ENCODE data around the gene HPN.

The HPN gene

DNA sequence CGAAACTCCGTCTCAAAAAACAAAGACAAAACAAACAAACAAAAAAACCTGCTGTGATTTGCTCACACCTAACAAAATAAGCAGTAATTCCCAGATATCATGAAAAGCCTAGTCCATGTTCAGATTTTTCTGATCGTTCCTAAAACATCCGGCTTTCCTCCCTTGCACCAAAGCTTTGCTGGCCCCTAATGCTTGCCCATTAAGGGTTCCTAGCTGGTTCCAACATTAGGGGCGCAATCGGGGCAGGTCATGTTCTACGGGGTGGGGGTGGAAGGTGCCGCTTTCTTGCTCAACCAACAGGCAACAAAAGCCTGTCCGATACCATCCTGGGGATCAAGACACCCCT is 48.6 kb downstream of the HPN start:
- TF ChIP-seq, protein P1, sequence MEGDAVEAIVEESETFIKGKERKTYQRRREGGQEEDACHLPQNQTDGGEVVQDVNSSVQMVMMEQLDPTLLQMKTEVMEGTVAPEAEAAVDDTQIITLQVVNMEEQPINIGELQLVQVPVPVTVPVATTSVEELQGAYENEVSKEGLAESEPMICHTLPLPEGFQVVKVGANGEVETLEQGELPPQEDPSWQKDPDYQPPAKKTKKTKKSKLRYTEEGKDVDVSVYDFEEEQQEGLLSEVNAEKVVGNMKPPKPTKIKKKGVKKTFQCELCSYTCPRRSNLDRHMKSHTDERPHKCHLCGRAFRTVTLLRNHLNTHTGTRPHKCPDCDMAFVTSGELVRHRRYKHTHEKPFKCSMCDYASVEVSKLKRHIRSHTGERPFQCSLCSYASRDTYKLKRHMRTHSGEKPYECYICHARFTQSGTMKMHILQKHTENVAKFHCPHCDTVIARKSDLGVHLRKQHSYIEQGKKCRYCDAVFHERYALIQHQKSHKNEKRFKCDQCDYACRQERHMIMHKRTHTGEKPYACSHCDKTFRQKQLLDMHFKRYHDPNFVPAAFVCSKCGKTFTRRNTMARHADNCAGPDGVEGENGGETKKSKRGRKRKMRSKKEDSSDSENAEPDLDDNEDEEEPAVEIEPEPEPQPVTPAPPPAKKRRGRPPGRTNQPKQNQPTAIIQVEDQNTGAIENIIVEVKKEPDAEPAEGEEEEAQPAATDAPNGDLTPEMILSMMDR (conservative IDR thresholded peaks at IDR 0.05; ENCODE audit: low read length), result no peak
- TF ChIP-seq EZH2phosphoT487 (IDR thresholded peaks at IDR 0.05; ENCODE audit: borderline replicate concordance), result no peak
- no peaks in the 10 kb centered on the region for H3K9me3 ChIP-seq (ENCODE audit: insufficient read depth, low read depth, low read length)
- H3K4me3 ChIP-seq (ENCODE audit: low read length, poor library complexity, severe bottlenecking), result no peak overlapping the region
- no peak overlapping the region for H2AFZ ChIP-seq (ENCODE audit: low read length)
- H3K79me2 ChIP-seq (ENCODE audit: insufficient read depth, low read length), result no peaks in the 10 kb centered on the region
- H3K9me2 ChIP-seq (replicated peaks; ENCODE audit: low read depth, low read length), result no peaks in the 10 kb centered on the region
- no peaks in the 10 kb centered on the region for H3K27me3 ChIP-seq (ENCODE audit: insufficient read depth, low read length, poor library complexity, severe bottlenecking)
- no peaks in the 10 kb centered on the region for H3K4me1 ChIP-seq (ENCODE audit: insufficient read depth, low read length, poor library complexity, severe bottlenecking)
- no peak overlapping the region for H3K9ac ChIP-seq (ENCODE audit: low read depth, low read length, poor library complexity, severe bottlenecking)
- no peaks in the 10 kb centered on the region for H4K20me1 ChIP-seq (ENCODE audit: insufficient read depth, low read length, poor library complexity, severe bottlenecking)
- H3F3A ChIP-seq (ENCODE audit: low read depth), result no peaks in the 10 kb centered on the region
- H3K36me3 ChIP-seq (ENCODE audit: insufficient read depth, low read length), result no peaks in the 10 kb centered on the region
- no peak overlapping the region for H3K4me2 ChIP-seq (ENCODE audit: low read depth, low read length, poor library complexity, severe bottlenecking)

DNA sequence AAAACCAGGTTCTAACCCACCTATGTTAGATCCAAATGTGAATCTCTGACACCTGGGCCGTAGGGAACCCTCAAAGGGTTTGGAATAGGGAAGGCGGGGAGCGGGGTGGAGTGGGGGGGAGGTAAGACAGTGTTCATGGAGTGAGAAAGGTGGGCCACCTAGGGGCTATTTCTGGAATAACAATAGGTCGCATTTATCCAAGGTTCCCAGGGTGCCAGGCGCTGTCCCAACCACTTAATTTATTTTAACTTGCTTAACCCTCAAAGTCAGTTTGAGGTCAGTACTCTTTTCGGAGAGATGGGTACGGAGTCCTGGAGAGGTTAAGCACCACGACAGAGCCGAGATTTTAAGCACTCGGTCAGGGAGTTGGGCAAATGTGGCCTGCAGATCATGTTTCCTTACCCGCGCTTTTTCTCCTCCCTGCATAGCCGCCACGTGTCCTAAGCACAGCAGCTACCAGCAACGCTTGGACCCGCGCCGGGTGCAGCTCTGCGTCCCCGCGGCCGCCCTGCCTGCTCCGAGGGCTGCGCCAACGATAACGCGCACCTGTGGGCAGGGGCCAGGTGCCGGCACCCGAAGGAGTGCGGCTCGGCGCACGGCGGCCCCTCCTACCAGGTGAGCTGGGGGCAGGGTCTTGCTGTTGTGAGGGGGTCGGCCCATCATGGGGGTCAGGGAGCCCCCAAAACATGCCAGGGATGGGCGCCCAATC is 49.1 kb downstream of the HPN start:
- Histone ChIP-seq H3K9ac (ENCODE audit: low read depth, low read length, poor library complexity, severe bottlenecking) (no peak overlapping the region), H3K4me1 (ENCODE audit: insufficient read depth, low read length, poor library complexity, severe bottlenecking) (no peaks in the 10 kb centered on the region), H3K9me2 (replicated peaks; ENCODE audit: low read depth, low read length) (no peaks in the 10 kb centered on the region), H3K4me2 (ENCODE audit: low read depth, low read length, poor library complexity, severe bottlenecking) (no peak overlapping the region), H4K20me1 (ENCODE audit: insufficient read depth, low read length, poor library complexity, severe bottlenecking) (no peaks in the 10 kb centered on the region), H3K9me3 (ENCODE audit: insufficient read depth, low read depth, low read length) (no peaks in the 10 kb centered on the region), H3F3A (ENCODE audit: low read depth) (no peaks in the 10 kb centered on the region), H3K36me3 (ENCODE audit: insufficient read depth, low read length) (no peaks in the 10 kb centered on the region), H2AFZ (ENCODE audit: low read length) (no peak overlapping the region), H3K79me2 (ENCODE audit: insufficient read depth, low read length) (no peaks in the 10 kb centered on the region), H3K27me3 (ENCODE audit: insufficient read depth, low read length, poor library complexity, severe bottlenecking) (no peaks in the 10 kb centered on the region), H3K4me3 (ENCODE audit: low read length, poor library complexity, severe bottlenecking) (no peak overlapping the region)
- TF ChIP-seq, protein P1 (conservative IDR thresholded peaks at IDR 0.05; ENCODE audit: low read length), result peak; percentile 78
- no peak for TF ChIP-seq EZH2phosphoT487 (IDR thresholded peaks at IDR 0.05; ENCODE audit: borderline replicate concordance)

DNA sequence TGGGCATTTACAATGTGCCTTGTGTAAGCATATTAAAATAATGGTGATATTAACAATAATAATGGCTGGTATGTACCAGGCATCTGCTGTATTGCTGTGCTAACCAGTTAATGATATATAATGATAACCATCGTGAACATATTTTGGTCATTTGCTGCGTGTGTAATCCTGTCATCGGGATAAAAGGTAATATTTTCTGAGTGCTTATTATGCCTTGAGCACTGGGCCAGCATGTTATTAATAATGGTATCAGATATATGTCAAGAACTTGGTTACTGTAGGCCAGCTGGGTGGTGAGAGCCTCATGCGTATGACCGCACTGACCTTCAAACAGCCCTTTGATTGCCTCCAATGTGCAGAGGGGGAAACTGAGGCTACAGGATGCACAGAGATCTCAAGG is 51.9 kb downstream of the HPN start:
- Histone ChIP-seq H3K4me1 (ENCODE audit: insufficient read depth, low read length, poor library complexity, severe bottlenecking) (no peaks in the 10 kb centered on the region), H3K9me3 (ENCODE audit: insufficient read depth, low read depth, low read length) (no peaks in the 10 kb centered on the region), H3K27me3 (ENCODE audit: insufficient read depth, low read length, poor library complexity, severe bottlenecking) (no peaks in the 10 kb centered on the region), H3K4me2 (ENCODE audit: low read depth, low read length, poor library complexity, severe bottlenecking) (no peak overlapping the region), H3K9ac (ENCODE audit: low read depth, low read length, poor library complexity, severe bottlenecking) (no peak overlapping the region), H3K36me3 (ENCODE audit: insufficient read depth, low read length) (no peaks in the 10 kb centered on the region), H3F3A (ENCODE audit: low read depth) (no peaks in the 10 kb centered on the region), H2AFZ (ENCODE audit: low read length) (no peak overlapping the region), H3K9me2 (replicated peaks; ENCODE audit: low read depth, low read length) (no peaks in the 10 kb centered on the region), H3K79me2 (ENCODE audit: insufficient read depth, low read length) (no peaks in the 10 kb centered on the region), H3K4me3 (ENCODE audit: low read length, poor library complexity, severe bottlenecking) (no peak overlapping the region), H4K20me1 (ENCODE audit: insufficient read depth, low read length, poor library complexity, severe bottlenecking) (no peaks in the 10 kb centered on the region)
- no peak for TF ChIP-seq EZH2phosphoT487 (IDR thresholded peaks at IDR 0.05; ENCODE audit: borderline replicate concordance)
- TF ChIP-seq, protein P1 (conservative IDR thresholded peaks at IDR 0.05; ENCODE audit: low read length), result no peak

All from Loucy (cell line).